ENCODE data around the gene HMG20B.
"Not testable (repeated sequence)": the region's sequence is repeated elsewhere in the genome, so short reads cannot be mapped to it uniquely, and the experiment has no call there.

Gene HMG20B

GRCh38 chr19:3556423-3556977 lies 16.2 kb upstream of the HMG20B start:
- no peak for DNase-seq (ENCODE audit: low read depth)

GRCh38 chr19:3556978-3557460 lies 15.7 kb upstream of the HMG20B start:
- peak; percentile 65 for DNase-seq (ENCODE audit: low read depth)

DNA sequence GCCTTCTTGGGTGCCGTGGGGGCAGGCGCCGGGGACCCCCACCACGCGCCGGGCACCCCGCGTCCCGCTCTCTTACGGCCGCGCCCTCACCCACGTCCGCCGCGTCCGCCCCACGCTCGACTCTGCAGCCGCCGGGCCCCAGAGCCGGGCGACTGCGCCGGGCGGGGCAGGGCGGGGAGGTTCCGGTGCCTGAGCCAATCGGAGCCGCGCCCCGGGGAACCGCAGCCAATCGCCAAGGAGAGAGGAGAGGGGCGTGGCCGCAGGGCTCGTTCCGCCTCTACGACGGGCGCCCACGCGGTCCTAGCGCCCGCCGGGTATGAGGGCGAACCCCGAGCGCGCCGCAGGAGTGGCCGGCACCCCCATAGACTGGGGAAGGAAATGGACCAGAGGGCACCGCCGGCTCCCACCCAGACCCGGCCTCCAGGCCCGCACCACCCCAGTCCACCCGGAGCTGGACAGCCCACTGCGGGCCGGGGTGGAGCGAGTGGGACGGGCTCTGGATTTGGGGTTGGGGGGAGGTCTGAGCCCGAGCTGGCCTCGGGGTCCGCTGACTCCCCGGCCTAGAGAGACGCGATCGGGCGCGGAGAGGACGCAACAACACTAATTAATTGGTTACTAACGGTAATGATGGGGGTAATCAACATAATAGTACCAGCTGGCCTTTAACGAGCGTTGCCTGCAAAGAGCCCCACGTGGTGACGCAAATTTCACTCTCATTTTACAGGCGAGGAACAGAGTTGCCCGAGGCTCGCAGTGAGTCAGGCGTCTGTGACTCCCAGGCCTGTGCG lies 15.1 kb upstream of the HMG20B start, which contains the start of gene MFSD12:
Gene MFSD12, minus strand, starts transcription at position 126 of the 788 bp plus-strand sequence. CDS start 183 bp downstream, outside the sequence.
- peak; percentile 92 for DNase-seq (ENCODE audit: low read depth)

GRCh38 chr19:3563709-3564524 lies 8.8 kb upstream of the HMG20B start:
- no peak for DNase-seq (ENCODE audit: low read depth)

- DNase-seq (ENCODE audit: low read depth) = no peak
These were observed 7.6 kb upstream of the HMG20B start for GRCh38 chr19:3565139-3565538.

GRCh38 chr19:3570042-3570441 lies 2.7 kb upstream of the HMG20B start:
- DNase-seq (ENCODE audit: low read depth) = not testable (repeated sequence)

DNA sequence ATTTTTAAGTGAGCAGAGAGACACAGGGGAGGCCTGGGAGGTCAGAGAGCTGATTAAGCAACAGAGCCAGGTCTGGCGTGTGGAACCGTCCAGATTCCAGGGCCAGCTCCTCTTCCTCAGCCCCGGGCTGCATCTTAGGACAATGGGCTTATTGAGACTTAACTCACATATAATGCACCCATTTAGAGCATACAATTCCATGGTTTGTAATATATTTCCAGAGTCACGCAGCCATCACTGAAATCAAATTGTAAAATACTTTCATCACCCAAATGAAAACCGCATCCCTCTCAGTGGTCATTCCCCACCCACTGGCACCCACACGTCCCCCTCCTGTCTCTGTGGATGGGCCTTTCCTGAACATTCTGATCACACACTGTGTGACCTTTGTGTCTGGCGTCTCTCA lies 2.1 kb upstream of the HMG20B start:
- DNase-seq (ENCODE audit: low read depth) = no peak

DNA sequence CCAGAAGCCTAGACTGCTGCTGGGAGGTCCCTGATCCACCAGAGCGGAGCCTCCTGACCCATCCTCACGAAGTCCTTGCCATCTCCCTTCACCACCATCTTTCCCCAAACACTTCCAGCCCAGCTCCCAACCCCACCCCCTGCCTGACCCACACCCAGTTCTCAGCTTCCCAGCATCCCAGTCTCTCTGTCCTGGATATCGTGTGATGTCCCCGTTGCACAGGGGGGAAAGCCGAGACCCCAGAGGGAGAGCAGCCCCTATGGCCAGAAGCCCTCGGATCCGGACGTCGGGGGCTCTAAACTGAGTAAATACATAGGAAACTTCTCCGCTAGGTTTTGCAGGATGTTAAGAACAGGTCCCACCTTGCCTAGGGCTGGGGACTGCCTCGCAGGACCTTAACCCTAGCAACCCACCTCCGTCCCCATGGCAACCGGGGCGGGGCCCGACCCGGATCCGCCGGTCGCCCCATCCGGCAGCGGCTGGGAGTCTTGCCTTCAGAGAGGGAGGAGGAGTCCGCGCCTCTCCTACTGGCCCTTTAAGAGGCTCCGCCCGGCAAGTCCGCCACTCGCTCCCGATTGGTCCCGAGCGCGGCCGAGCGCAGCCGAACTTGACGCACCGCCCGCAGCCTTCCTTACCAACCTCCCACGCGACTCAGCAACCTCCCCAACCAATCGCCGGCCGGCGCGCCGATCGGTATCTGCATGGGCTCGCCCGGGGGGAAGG lies 451 bp upstream of the HMG20B start:
- peak; percentile 100 for DNase-seq (ENCODE audit: low read depth)

GRCh38 chr19:3573162-3573857 lies 566 bp downstream of the HMG20B start:
- DNase-seq (ENCODE audit: low read depth) = no peak

- peak; percentile 65 for DNase-seq (ENCODE audit: low read depth)
These were observed 1.3 kb downstream of the HMG20B start for GRCh38 chr19:3573858-3574637.

DNA sequence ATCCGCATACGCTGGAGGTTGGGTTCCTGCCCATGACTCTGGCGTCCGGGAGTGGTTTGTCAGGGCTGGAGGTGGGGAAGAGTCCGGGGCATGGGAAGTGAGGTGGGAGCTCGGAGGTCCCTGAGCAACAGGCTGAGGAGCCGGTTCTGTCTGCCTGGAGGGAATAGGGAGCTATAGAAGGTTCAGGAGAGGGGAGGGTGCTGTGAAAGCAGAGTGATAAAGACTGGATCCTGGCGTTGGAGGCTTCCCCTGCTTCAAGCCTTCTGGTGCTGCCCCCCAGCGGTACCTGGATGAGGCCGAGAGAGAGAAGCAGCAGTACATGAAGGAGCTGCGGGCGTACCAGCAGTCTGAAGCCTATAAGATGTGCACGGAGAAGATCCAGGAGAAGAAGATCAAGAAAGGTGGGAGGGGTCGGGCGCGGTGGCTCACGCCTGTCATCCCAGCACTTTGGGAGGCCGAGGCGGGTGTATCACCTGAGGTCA lies 2.6 kb downstream of the HMG20B start:
- no peak for DNase-seq (ENCODE audit: low read depth)

- DNase-seq (ENCODE audit: low read depth) = no peak
These were observed 3.4 kb downstream of the HMG20B start for GRCh38 chr19:3575949-3576673.

DNA sequence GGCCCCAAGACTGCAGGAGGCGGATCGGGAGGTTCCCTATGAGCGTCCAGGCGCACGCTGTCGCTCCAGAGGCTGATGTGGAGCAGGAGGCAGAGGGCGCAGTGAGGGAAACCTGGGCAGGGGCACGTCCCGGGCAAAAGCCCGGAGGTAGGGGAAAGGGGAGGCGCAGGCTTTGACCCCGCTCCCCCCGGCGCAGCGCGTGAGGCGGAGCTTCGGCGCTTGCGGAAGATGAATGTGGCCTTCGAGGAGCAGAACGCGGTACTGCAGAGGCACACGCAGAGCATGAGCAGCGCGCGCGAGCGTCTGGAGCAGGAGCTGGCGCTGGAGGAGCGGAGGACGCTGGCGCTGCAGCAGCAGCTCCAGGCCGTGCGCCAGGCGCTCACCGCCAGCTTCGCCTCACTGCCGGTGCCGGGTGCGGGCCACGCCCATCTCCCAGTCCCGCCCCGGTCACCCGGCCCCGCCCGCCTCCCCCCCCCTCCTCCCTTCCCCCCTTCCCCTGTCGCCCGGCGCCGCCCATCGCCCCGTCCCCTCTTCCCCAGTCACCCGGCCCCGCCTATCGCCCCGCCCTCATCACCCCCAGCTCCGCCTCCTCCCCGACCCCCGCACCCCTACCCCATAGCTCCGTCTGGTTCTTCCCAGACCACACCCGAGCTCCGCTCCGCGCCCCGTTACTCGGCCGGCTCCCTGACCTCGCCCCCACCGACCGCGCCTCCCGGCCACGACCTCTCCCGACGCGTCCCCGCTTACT lies 4.1 kb downstream of the HMG20B start:
- no peak for DNase-seq (ENCODE audit: low read depth)

GRCh38 chr19:3577723-3578344 lies 5.1 kb downstream of the HMG20B start:
- no peak for DNase-seq (ENCODE audit: low read depth)

DNA sequence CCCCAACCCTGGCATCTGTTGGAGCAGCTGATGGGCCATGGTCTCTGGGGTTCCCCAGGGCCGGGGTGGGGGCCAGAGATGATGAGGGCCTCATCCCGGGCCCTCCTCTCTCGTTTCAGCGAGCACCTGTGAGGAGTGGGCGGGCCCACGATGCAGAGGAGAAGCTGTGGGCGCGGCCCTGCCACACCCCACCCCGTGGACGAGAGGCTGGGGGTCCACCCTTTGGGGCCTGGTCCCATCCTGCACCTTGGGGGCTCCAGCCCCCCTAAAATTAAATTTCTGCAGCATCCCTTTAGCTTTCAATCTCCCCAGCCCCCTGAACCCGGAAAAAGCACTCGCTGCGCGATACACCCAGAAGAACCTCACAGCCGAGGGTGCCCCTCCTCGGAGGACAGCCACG lies 5.6 kb downstream of the HMG20B start:
- DNase-seq (ENCODE audit: low read depth) = no peak

- DNase-seq (ENCODE audit: low read depth) = no peak
These were observed 7.6 kb downstream of the HMG20B start for GRCh38 chr19:3580156-3580934.

GRCh38 chr19:3581792-3582191 lies 9.0 kb downstream of the HMG20B start:
- not testable (repeated sequence) for DNase-seq (ENCODE audit: low read depth)
